H54 (cell line): Measurements from ENCODE around the gene RGS9BP.
A peak's percentile ranks its signal among the peaks of the same experiment; 100 is the strongest.
"Not testable (repeated sequence)": the region's sequence is repeated elsewhere in the genome, so short reads cannot be mapped to it uniquely, and the experiment has no call there.

ENCODE experiments used
- DNase-seq: peaks from one replicate; pipeline ENCODE4 v3.0.0; 2011; ENCODE audit warnings: low spot score, mixed read lengths; ENCODE audit not compliant: insufficient read length
- FAIRE-seq: peaks from 3 replicates; lab custom pipeline; 2011; peaks lifted over from hg19 to GRCh38; lab: Jason Lieb, UNC
- POLR2A ChIP-seq: IDR thresholded peaks from 2 replicates; pipeline ENCODE4 v1.6.1; 2011; ENCODE audit warnings: low read depth, mild to moderate bottlenecking, low read length

RGS9BP gene

GRCh38 chr19:32653599-32653915, 22.1 kb upstream of the RGS9BP start:
- no peak for TF ChIP-seq POLR2A
- DNase-seq (no peak), FAIRE-seq (no peak)

GRCh38 chr19:32656379-32656778, 19.3 kb upstream of the RGS9BP start:
- not testable (repeated sequence) for DNase-seq, FAIRE-seq

- DNase-seq (no peak), FAIRE-seq (no peak)
- TF ChIP-seq POLR2A, result no peak
Observed at GRCh38 chr19:32658075-32658474, 17.6 kb upstream of the RGS9BP start.

GRCh38 chr19:32658527-32658926, 17.1 kb upstream of the RGS9BP start:
- FAIRE-seq (no peak), DNase-seq (no peak)
- no peak for TF ChIP-seq POLR2A

GRCh38 chr19:32661318-32661717, 14.3 kb upstream of the RGS9BP start:
- no peak for FAIRE-seq
- DNase-seq, result no peak

GRCh38 chr19:32662186-32662585, 13.5 kb upstream of the RGS9BP start:
- FAIRE-seq (no peak), DNase-seq (no peak)
- TF ChIP-seq POLR2A, result no peak

More at GRCh38 chr19:32661318-32661717, 14.3 kb upstream of the RGS9BP start:
- no peak for TF ChIP-seq POLR2A

- TF ChIP-seq POLR2A, result no peak
- DNase-seq (no peak), FAIRE-seq (no peak)
Observed at GRCh38 chr19:32666084-32666483, 9.6 kb upstream of the RGS9BP start.

- FAIRE-seq (no peak), DNase-seq (no peak)
- no peak for TF ChIP-seq POLR2A
Observed at GRCh38 chr19:32669310-32669709, 6.3 kb upstream of the RGS9BP start.

GRCh38 chr19:32671883-32672593, 3.6 kb upstream of the RGS9BP start:
- DNase-seq (no peak), FAIRE-seq (no peak)
- TF ChIP-seq POLR2A, result no peak

GRCh38 chr19:32672841-32673240, 2.8 kb upstream of the RGS9BP start:
- no peak for DNase-seq
- no peak for FAIRE-seq
- no peak for TF ChIP-seq POLR2A

- FAIRE-seq, result no peak
- no peak for TF ChIP-seq POLR2A
- DNase-seq, result no peak
Observed at GRCh38 chr19:32673573-32673972, 2.1 kb upstream of the RGS9BP start.

GRCh38 chr19:32674153-32674930, 1.3 kb upstream of the RGS9BP start:
- FAIRE-seq (no peak), DNase-seq (no peak)
- TF ChIP-seq POLR2A, result no peak

- peak; percentile 79 for TF ChIP-seq POLR2A
- DNase-seq (peak; percentile 99), FAIRE-seq (peak; percentile 57)
Observed at GRCh38 chr19:32674931-32675719, 523 bp upstream of the RGS9BP start, which contains the start of gene ANKRD27. ANKRD27 (minus strand) TSS chr19:32675180; CDS start chr19:32659015, 16,165 bp downstream.
